HS-27A (cell line): Measurements from ENCODE around the gene HAAO.

Source experiments
- DNase-seq: peaks from one replicate; pipeline ENCODE4 v3.0.0-alpha.2; 2012; ENCODE audit warnings: low read depth, missing footprints

Gene HAAO

DNA sequence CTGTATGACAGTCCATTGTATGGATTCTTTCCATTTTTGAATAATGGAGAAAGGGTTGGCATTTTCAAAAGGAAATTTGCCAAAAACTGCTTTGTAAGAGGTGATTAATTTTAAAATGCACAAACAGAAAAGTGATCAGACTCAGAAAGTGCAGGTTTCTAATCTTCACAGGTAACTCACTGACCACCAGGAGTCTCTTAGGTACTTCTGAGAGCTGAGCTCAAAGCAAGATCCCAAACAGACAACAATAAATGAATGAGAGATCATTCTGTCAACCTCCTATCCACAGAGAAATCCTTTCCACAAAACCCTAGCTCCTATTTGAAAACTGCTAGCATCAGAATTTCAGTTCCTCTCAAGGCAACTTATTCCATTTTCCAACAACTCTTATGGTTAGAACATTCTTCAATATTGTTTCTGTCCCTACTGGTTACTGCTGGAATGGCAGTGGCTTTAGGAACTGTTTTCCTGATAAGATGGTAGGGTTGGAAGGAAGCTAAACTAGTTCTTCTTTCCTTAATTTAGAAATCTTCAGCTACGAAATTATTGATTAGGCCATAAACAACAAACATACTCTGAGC lies 20.6 kb upstream of the HAAO start:
- no peak for DNase-seq

GRCh38 chr2:42810971-42811811 lies 18.8 kb upstream of the HAAO start:
- DNase-seq, result peak; percentile 57

DNA sequence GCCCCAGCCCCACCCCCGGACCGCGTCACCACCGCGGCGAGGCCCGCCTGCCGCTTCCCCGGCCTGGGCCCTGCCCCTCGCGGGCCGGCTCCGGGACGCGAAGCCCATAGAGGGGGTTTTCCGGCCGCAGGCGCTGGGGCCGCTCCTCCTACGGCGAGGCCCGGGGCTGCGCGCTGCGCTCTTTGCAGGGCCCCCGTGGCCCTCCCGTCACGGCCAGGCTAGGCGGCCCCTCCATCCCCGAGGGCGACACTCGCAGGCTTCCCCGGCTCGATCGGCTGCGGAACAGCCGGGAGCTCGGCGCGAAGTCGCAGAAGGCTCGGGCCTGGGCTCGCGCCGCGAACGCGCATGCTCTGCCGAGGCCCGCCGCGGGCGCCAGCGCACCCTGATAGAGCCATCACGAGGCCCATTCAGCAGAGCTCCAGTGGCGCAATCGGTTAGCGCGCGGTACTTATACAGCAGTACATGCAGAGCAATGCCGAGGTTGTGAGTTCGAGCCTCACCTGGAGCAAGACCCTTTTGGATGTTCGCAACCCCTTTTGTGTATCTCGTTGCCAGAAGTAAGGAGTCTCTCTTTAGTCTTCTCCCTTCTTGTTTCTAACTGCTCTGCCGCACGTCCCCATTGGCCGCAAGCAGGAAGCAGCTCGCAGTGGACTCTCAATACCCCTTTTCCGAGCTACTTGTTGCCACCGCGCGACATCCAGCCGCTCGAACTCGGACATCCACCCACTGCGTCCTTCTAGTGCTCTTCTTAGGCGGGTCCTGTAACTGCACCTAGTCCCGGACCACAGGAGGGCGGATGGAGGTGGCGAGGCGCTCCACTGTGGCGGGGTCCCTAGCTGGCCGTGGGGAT lies 18.0 kb upstream of the HAAO start:
- peak; percentile 96 for DNase-seq

GRCh38 chr2:42809819-42810120 lies 17.4 kb upstream of the HAAO start:
- DNase-seq, result peak; percentile 69

DNA sequence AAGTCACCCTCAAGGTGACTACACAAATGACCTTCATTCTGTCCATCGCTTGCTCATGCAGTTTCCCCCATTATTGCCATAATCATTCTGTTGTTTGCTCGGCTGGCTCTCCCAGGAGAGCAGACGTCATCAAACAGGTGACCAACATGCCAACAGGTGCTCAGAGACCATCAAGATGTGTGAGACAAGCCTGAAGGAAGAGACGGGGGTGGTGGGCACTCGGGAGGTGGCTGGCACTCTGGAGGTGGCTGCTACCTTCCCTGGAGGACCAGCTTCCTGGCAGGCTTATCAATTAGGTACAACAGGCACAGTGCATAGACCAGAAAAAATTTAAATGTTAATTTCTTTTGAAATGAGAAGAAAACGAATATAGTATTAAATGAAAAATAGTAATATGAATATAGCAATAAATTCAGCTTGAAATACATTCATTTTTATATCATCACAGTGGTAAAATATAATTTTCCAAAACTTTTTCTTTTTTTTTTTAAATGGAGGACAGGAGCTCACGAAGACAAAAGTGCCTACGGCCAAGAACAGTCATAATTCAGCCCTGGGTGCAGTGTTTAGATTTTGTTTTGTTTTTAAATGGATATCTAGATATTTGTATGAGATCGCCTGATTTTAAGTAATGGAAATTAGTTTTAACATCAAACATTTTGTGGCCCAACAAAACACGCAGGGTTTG lies 16.9 kb upstream of the HAAO start:
- no peak for DNase-seq

GRCh38 chr2:42808301-42808700 lies 15.9 kb upstream of the HAAO start:
- DNase-seq, result no peak

DNA sequence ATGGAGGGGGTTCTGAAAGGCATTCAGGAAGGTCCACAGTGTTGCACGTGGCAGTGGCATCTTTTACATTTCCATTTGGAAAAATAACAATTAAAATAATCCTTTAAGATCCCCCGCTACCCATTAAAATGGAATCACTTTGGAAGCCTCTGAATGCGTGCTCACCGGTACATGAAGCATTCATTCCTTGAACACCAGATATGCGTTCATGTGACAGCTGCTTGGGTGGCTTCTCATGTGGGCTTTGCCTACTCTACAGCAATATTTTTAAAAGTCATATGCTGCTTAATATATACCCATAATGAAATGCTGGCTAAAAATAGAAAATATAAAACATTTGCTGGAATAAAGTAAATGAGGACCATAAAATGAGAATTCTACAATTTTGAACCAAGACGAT lies 14.4 kb upstream of the HAAO start:
- no peak for DNase-seq

DNA sequence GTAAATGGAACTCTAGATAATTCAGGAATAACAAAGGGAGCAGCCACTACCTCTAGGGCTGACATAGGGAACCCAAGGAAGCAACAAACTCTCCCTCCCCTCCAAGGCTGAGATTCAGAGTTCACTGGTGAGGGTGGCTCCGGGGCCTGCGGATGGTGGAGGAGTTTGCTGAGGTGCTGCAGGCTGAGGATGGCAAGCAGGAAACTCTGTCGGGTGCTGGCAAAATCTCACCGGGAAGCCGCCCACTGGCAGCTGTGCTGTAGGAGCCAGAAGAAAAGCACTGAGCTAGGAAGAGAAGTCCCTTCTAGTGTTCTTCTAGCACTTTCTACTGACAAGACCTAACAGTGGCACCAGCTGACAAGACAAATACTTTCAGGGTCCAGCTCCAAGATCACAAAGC lies 12.5 kb upstream of the HAAO start:
- DNase-seq, result no peak

GRCh38 chr2:42804338-42804737 lies 12.0 kb upstream of the HAAO start:
- DNase-seq, result no peak

- DNase-seq, result no peak
Measured at GRCh38 chr2:42802150-42802549, 9.8 kb upstream of the HAAO start.

GRCh38 chr2:42801381-42801780 lies 9.0 kb upstream of the HAAO start:
- DNase-seq, result peak; percentile 41

DNA sequence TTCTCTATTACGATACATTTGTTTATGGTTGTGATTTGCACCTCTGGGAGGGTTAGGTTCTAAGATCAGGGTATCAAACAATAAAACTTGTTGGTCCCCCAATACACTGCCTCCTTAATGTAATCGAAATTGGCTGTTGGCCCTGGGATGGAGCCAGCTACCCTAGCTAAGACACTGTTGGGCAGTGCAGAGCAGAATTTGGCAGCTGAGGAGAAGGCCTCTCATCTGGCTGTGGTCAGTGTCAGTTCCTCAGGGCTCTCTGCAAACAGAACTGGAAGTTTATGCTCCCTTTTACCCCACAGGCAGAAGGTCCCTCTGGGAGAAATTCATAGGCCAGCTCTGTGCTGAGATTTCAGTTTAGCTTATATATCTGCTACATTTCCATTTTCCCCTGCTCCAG lies 8.6 kb upstream of the HAAO start:
- DNase-seq, result no peak

GRCh38 chr2:42800461-42800962 lies 8.1 kb upstream of the HAAO start:
- DNase-seq, result no peak

DNA sequence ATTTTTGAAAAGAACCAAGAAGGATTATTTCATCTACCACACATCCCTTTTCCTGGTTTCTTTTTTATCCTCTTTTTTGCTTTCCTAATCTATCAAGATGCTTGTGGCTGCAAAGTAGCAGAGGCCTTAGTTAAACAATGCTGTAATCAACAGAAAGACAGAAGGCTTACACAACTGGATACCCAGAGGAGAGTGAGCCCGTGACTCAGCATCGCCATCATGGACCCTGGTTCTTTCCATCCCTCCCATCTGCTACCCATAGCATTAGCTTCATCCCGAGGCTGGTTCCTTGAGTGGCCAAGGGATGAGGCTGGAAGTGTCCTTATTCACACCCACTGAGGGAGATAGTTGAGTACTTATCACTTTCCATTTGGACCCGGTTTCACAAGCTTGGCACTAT lies 7.5 kb upstream of the HAAO start:
- no peak for DNase-seq

GRCh38 chr2:42797281-42797680 lies 4.9 kb upstream of the HAAO start:
- no peak for DNase-seq

DNA sequence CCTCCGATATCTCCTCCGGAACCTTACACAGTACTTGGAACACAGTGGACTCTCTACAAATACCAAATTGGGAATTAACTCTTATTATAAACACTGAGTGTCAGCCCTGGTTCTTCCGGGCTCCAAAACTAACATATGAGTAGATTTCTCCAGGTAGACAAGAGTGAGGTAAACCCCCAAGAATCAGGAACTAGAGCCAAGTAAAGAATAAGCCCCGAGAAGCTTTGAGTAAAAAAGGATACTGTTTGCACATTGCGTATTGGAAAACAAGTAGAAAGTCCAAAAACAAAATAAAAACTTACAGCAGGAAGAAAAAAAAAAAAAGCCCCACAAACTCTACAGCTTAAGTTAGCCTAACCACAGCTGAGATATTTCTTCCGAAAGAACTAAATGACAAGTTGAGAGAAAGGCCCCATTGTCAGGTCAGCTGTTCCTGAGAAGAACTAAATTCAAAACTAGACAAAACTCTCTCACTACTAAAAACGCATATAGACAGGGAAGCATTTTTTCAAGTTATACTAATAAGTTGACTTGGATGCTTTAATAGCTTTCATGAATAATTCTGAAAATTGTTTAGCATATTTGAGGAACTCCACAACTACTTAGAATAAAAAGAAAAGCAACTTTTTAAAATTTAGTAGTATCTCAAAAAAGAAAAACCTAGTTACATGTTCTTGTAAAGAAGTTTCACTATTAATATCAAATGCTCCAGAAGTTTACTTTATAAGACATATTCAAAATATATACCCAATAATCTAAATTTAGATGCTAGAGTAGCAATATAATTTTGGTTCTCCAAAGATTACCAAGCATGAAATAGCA lies 4.3 kb upstream of the HAAO start:
- DNase-seq, result no peak

DNA sequence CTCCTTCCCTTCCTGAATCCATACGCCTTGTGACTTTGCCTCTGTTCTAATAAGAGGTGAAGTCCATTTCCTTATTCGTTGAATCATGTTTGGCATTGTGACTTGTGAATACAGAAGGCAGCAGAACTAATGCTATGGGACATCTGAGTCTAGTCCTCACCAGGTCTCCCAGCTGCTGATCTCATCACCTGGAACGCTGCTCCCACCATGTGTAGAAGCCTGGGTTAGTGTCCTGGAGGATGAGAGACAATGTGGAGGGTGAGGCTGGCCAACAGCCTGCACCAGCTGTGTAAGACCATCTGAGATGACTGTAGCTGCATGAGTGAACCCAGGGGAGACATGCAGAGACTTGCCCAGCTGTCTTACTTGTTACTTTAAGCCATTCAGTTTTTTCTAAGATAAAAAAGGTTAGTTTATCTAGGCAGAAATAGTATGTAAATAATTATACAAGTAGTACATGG lies 3.5 kb upstream of the HAAO start:
- no peak for DNase-seq

GRCh38 chr2:42795275-42795674 lies 2.9 kb upstream of the HAAO start:
- no peak for DNase-seq

DNA sequence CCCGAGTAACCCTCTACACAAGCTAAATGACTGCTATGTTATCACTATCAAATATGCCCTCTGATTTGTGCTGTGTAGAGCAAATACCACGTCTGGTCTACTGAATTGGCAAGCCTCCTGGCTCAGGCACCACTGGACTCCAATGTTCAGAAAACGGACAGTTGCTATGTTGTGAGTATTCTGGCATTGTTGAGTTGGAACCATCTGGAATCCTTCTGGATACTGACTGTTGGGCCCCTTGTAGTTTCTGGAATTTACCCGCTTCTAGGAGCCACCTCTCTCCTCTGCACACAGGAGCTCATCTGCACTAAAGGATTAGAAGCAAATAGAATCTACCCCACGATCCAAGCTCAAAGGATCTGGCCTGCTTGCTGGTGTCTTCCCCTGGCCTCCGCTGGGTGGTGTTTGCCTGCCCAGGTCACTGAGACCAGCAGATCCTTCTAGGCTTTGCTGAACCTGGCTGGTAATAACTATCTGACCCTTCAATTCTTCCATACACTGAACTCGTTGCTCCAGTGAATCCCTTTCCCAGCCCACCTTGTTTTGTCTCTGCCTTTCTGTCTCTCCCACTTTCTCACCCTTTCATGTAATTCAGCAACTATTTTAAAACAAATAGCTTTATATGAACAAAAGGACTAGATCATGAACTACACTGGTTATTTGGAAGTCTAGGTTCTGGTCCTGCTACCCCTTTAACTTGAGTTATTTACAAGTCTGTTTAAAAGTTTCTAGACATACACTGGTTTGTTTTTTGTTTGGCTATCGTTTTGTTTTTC lies 2.1 kb upstream of the HAAO start:
- no peak for DNase-seq
